Fibroblast of skin of right biceps (primary cell): ENCODE measurements around the gene MLLT6.

Experiments
- DNase-seq: peaks from one replicate; pipeline ENCODE4 v3.0.0-alpha.2; 2013

MLLT6 gene

DNA sequence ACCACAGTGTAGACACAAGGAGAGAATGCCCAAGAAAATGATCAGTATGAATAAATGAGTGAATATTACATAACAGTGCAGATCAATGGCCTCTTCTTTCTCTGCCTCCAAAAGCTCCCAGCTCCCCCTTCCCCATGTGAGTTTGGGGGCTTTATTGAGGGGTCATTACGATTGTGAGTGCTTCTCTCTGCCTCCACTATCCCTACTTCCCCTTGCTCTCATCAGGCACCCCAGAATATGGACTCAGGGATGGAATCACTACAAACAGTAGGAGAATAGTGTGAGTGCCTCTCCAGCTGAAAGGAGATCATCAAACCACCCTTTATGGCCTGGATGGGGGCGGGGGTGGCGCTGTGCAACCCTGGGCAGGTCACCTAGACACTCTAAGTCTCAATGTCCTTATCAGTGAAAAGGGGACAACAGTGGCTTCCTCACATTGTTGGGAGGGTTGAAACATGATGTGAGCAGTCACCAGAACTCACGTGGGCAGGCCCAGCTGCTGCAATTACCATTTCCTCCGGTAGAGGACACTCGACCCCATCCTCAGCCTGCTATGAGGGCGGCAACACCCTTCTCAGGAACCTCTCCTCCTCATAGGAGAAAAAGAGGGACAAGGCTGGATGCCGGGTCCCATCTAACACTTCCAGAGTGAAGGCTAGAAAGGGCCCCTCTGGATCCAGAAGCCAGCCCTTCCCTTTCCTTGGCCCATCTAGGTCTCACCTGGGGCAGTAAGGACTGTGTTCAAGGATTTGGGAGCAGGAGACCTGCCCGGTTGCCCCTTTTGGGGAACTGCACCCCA is 28.2 kb upstream of the MLLT6 start:
- peak; percentile 82 for DNase-seq

DNA sequence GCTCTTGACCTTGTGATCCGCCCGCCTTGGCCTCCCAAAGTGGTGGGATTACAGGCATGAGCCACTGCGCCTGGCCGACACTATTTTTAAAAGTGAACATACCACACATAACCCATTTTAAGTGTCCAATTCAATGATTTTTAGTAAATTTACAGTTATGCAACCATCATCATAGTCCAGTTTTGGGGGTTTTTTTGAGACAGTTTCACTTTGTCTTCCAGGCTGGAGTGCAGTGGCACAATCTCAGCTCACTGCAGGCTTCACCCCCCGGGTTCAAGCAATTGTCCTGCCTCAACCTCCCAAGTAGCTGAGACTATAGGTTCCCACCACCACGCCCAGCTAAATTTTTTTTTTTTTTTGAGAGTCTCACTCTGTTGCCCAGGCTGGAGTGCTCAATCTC is 27.3 kb upstream of the MLLT6 start:
- no peak for DNase-seq

DNA sequence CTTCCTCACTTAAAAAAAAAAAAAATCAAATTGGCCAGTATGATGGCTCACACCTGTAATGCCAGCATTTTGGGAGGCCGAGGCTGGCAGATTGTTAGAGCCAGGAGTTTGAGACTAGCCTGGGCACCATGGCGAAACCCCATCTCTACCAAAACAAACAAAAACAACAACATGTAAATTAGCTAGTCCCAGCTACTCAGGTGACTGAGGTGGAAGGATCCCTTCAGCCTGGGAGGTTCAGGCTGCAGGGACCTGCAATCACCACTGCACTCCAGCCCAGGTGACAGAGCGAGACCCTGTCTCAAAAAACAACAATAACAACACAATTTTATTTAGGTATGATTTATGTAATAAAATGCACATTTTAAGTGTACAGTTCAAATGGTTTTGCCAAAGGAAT is 24.0 kb upstream of the MLLT6 start:
- DNase-seq: no peak

DNA sequence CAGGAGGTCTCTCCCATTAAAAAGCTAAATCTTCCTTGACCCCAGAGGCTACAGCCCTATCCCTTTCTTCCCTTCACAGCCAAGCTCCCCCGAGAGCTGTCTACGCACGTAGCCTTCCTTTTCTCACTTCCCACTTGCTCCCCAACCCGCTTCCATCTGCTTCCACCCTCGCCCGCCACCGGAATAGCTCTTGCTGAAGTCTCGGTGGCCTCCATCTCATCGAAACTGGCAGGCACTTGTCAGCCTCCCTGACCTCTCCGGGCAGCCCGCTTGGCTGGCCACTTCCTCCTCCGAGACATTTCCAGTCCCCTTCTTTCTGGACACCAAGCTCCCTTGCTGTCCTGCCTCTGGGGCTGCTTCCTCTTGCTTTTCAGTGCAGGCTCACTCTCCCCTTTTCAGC is 19.6 kb upstream of the MLLT6 start:
- DNase-seq: no peak

DNA sequence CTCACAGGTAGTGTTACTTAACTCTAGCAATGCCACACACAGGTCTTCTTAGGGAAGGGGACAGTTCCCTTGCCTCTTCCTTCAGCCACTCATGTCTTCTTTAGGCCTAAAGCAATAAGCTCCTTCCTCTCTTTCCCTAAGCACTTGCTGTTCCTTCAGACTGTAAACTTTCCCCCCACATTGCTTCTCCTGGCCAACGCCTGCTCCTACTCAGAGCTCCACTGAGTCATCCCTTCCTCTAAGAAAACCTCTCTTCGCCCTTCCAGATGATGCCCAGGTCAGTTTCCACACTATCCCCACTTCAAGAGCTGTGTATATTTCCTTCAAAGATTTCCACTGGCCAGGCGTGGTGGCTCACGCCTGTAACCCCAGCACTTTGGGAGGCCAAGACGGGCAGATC is 17.8 kb upstream of the MLLT6 start:
- DNase-seq: no peak

DNA sequence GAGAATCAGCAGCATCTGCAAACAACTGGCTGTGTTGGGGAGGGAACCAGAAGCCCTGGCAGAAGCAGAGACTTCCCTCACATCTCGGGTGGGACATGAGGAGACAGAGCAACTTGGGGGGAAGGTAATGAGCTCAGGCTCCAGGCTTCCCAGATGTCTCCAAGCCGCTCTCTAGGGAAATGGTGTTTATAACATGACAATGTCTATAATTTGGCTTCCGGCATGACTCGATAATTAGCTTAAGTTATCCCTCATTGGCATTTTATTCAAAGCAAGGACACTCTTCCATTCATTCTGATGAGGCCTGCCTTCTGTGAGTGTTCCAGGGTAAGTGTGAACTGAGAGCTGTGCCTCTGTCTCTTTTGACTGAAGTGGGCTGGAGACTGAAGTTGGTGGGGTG is 14.7 kb upstream of the MLLT6 start:
- DNase-seq: no peak

DNA sequence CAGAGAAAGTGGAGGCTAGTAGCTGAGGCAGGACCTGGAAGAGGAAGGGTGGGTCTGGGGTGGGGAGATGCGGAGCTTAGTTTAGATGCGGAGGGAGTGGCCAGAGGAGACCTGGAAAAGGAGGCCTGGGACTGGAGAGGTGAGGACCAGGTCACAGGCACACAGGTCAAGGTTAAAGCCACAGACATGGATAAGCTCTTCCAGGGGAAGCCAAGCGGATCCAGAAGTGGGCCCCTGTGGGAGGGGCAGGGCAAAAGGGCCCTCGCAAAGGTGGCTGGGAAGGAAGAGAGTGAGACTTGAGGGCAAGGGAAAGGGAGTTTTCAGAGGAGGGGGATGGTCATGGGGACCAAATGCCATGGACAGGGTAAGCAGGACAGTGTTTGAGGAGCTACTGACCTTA is 13.9 kb upstream of the MLLT6 start:
- no peak for DNase-seq

DNA sequence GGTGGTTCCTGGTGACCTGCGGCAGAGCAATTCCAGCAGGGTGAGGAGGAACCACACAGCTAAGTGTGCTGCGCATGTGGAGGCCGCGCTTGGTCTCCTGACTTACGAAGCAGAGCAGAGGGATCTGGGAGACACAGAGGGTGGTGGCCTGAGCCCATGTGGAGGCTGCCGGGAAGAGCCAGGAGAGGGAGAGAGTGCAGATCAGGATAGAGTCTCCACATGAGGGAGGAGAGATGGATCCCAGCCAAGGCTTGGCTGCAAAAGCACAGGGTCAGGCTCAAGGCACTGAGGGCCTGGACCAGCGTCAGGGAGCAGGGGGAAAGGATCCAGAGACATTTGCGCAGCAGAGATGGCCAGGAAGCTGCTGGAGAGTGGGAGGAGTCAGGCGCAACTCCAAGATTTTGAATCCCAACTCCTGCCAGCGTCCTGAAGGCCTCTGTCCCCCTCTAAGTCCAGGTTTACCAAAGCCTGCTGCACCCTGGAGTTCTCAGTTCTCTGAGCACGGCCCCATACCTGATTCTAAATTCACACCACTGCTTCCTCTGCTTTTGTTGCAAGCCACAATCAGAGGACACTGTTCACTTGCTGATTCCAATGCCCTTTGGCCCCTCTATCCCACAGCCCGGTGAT is 11.3 kb upstream of the MLLT6 start:
- peak; percentile 41 for DNase-seq

DNA sequence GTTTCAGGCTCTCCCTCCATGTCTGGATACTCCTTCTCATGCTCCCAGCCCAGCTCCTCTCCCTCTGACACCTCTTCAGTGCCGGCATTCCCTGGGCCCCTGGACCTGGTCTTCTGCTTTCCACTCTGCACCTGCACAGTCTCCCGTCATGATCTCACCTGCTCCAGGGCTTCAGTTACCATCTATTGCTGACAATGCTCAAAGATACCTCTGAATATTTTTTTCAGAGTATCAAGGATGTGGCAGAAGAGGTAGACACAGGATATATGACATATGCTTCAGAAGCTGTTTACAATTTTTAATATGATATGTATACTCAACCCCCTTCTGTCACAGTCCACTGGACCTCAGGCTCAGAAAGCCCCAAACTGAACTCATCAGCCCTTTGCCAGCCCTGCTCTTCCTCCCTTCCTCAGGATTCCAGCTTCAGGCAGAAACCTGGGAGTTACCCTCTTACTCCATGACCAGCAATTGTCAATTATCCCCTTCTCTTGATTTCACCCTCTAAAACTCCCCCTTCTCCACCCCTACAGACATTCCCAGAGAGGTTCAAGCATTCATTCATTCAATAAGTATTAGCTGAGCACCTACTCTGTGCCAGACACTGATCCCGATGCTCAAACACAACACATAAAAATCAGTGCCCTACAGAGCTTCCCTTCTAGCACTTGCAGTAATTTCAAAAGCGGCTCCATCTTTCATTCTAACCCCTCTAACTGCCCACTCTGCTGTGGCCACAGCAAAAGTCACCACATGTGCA is 7.8 kb upstream of the MLLT6 start:
- DNase-seq: no peak

DNA sequence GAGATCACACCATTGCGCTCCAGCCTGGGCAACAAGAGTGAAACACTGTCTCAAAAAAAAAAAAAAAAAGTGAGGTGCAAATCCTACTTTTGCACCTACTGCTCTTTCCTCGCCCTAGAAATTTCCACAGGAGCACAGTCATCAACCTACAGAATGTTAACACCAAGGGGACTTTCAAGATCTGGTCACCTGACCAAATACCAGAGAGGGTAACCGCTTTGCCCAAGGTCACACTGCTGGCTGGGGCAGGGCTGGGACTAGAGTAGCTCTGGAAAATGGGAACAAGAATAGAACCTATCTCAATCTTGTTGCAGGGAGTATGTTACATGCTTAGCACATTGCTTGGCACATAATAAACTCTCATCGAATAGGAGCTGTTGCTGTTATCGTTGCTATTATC is 6.3 kb upstream of the MLLT6 start:
- no peak for DNase-seq

DNA sequence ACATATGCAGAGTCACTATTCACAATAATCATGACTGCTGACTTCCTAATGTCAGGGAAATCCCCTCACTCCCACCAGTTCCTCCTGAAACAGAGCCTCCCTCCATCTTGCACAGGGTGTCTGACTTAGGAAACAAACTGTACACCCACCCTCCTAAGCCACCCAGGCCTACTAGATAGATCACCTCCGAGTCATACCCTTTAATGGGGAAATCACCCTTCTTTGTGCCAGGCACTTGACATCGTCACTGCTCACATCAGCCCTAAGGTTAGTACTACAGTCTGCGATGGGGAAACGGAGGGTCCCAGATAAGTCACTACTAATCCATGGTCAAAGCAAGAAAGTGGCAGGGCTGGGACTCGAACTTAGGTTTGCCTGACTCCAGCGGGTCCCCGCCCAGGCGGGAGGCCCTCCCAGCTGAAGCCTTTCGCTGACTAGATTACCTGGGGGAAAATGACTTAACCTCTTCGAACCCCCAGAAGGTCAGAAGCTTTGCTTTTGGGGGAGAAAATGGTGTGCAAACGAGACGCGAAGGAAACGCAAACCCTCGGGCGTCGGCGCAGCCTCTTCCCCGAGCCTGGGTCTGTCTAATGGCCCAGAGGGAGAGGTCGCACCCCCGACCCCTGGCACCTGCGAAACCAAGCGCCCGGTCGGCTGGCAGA is 3.4 kb upstream of the MLLT6 start:
- no peak for DNase-seq

DNA sequence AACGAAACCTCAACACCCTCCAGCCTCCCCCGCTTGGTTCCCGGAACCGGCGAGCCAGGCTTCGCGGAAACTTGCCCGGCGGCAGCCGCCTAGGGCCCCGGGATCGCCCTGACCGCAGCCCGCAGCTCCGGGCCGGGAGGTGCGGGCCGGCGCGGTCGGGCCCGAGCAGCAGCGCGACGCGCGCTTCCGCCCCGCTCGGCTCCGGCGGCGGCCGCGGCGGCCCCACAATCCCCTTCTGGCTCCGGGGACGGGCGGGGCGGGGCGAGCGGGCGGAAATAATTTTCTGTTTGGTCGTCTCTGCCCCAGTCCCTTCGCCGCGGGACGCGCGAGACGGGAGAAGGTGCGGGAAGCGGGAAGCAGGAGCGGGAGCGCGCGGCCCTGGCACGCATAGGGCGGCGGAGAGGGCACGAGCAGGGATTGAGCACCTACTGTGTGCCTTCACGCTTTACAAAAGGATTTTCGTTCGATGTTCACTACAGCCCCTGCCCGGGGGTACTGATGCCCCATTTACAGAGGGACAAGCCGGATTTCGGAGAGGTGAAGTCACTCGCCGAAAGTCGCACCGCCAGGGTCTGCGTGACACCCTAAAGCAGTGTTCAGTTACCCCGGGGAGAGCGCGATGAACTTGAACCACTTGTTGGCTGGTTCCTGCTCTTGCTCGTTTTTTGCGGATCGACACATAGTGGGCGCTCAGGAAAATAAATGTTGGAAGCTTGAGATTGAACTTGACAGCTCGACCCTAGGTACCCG is 2.7 kb upstream of the MLLT6 start:
- DNase-seq: peak; percentile 90

DNA sequence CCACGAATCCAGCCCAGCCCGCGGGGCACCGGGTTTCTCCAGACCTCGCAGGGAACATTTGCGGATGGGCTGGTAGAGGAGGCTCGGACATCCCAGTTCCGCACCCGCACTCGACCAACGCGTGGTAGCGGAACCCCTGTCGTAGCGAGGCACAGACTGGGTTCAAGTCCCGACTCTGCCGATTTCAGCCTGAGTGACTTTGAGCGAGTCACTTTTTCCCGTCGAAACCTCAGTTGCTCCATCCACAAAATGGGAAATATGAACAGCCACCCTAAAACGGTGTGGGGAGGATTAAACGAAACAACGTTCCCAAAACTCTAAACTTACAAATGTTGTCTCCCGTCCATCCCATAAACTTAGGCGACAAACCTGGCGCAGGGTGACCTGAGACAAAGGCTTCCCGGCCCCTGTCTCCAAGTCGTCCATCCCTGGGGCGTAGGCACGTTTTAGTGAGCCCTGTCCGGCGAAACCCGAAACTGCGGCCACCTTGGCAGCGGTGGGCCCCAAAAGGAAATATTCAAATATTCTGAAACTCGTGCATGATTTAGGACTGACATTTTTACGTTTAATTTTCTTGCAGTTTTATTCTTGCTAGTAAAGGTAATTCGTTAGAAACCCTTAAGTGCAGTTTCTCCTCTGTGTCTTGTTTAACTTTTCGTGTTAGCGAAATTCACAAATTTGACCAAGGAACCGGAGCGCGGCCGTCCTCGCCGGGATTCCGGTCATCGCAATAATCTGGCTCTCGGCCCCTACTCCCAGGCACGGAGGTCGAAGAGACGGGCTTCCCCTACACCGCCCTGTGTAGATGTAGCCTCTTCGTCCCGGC is 1.9 kb upstream of the MLLT6 start:
- DNase-seq: no peak

DNA sequence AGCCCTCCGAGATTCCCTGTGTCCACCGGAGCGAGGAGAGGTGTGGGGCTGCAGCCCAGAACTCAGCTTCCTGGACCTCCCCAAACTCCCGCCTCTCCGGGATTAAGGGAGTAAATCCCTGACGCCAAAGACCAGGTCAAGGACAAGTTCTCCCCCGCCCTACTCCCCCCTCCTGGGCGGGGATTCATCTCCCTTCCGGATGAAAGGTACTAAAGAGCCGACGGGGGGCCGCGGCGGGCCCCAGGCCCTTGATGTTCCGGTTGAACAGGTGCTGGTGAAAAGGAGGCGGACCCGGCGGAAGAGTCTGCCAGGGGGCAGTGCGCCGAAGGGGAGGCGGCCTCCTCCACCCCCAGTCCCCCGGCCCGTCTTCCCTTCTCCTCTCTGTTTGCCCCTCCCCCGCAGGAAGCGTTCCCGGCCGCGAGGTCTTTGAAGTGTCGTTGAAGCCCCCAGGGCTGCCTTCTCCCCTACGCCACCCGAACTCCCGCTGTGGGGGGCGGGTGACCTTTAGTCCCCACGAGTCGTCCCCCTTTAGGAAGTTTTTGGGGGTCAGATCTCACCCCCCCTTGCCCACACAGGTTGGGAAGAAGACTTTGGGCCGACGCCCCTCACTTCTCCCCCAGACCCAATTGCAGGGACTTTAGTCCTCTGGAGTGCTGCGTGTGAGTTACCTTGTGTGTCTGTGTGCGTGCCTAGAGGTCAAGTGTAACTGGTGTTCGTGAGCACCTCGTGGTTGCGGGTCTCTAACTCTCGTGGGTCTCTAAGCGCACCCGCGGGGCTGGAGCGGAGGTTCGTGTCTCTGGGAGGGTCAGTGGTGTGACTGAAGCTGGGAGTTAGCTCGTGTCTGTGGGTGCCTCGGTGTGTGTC is 1.1 kb upstream of the MLLT6 start:
- DNase-seq: no peak

DNA sequence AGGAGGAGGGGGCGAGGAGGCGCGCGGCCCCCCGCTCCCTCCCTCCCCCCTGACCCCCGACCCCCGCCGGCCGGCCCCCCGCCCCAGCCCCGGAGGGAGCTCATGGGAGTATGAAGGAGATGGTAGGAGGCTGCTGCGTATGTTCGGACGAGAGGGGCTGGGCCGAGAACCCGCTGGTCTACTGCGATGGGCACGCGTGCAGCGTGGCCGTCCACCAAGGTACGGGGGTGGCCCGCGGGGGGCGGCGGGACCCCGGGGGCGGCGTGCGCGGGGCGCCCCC is 390 bp downstream of the MLLT6 start:
- DNase-seq: no peak

DNA sequence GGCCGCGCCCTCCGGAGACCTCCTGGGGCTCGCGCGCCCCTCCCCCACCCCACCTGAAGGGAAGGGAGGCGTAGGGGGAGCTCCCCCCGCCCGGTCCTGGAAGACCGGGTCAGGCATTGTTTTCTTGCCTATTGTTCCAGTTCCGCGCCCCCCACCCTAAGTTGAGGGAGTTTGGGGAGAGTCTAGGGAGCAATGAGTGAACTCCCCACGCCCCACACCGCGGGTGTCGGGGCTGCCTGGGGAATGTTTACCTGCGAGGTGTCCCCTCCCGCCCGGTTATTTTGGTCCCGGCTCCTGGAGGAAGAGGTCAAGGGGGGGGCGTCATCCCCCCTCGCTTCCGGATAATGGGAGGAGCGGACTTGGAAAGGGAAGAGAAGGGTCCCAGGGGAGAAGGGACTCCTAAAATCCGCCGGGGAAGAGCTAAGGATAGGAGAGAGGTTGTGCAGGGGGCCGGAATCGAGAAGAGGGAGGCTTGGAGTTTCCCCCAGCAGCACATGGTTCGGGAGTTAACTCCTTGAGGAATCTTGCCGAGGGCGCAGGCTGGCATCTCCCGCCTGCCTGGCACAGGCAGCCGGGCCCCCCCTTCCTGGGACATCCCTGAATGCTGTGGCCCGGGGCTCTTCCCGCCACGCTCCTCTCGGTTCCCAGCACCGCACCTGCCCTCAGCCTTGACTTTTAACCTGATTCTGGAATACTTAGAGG is 881 bp downstream of the MLLT6 start:
- DNase-seq: peak; percentile 57

DNA sequence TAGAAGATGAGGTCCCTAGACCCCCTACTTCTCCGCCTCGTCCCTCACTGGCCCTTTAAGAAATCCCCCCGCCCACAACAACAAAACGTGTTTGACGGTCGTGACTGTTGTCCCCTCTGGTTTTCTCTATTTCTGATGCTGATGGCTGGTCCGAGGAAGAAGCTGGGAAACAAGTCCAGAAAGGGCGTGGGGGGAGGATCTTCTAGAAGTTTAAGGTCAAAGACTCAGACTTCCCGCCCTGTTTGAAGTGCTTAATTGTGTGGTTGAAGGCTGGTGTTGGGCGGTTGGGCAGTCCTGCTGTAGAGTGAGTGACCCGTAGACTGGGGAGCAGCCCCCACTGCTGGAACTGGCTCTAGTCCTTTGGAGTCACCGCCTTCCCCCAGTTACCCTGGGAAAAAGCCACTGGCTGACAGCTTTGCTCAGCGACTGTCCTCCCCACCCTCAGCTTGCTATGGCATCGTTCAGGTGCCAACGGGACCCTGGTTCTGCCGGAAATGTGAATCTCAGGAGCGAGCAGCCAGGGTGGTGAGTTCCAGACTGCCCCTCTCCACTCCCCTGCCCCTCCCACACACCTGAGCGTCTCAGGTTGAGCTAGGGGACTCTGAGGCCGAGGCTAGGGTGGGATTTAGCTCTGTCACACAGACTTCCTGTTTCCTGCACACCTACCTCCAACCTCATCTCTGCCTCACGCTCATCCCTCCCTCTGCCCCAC is 1.6 kb downstream of the MLLT6 start:
- DNase-seq: no peak

DNA sequence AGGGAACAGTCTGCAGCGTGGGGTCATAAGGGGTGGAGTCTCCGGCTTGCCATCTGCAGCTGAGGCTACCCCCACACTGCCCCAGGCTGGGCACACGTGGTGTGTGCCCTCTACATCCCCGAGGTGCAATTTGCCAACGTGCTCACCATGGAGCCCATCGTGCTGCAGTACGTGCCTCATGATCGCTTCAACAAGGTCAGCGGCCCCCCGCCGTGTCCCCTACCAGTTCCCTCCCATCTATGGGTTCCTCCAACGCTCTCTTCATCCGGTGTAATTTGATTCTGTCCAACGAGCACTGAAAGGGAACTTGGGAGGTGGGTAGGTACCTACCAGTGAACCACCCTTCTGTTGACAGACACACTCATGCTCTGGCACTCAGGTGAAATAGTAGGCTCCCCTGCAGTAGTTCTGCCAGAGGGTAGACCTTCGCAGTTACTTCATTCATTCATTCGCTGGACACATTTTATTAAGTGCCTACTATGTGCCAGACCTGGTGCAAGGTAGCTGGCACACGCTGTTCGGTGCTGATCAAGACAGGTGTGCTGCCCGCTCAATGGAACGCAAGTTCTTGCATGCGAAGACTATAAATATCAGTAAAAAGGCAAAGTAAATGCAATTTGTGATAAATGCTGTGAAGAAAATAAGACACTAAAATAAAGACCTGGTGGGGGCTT is 2.7 kb downstream of the MLLT6 start:
- DNase-seq: no peak
